GM11168 (cell line): ENCODE results near the gene ITIH3.
"Not testable (repeated sequence)": the region's sequence is repeated elsewhere in the genome, so short reads cannot be mapped to it uniquely, and the experiment has no call there.

Source experiments
- in situ Hi-C: fragments of 300-500 bp; cut with MboI; formaldehyde crosslinking; loops from one replicate; pipeline ENCODE4 v1.12.0; 2022; ENCODE audit warnings: low sequenced_read_pairs; ENCODE audit not compliant: unreplicated experiment

The ITIH3 gene, protein sequence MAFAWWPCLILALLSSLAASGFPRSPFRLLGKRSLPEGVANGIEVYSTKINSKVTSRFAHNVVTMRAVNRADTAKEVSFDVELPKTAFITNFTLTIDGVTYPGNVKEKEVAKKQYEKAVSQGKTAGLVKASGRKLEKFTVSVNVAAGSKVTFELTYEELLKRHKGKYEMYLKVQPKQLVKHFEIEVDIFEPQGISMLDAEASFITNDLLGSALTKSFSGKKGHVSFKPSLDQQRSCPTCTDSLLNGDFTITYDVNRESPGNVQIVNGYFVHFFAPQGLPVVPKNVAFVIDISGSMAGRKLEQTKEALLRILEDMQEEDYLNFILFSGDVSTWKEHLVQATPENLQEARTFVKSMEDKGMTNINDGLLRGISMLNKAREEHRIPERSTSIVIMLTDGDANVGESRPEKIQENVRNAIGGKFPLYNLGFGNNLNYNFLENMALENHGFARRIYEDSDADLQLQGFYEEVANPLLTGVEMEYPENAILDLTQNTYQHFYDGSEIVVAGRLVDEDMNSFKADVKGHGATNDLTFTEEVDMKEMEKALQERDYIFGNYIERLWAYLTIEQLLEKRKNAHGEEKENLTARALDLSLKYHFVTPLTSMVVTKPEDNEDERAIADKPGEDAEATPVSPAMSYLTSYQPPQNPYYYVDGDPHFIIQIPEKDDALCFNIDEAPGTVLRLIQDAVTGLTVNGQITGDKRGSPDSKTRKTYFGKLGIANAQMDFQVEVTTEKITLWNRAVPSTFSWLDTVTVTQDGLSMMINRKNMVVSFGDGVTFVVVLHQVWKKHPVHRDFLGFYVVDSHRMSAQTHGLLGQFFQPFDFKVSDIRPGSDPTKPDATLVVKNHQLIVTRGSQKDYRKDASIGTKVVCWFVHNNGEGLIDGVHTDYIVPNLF

DNA sequence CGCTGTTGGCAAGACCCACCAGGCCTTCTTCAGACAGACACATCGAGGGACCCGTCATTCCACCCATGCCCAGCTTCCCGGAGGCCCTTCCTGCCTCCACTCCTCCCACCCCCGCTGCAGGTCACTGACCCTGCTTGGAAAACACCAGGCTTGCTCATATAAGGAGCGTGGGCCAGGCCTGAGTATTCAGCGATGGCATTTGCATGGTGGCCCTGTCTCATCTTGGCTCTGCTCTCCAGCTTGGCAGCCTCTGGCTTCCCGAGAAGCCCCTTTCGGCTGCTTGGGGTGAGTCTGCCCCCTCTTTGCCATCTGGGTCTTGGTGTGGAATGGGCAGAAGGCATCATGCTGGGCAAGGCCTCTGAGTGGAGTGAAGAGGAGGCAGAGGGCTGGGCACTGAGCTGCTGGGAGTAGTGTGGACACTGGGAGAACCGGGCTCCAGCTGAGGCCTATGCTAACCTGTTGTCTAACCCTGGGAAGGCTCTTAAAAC lies at the start of gene ITIH3:
Gene ITIH3, plus strand, starts transcription at position 185 of the 488 bp plus-strand sequence. Its CDS starts 8 bp downstream, at position 193.
- in situ Hi-C loops, result no loop called here

DNA sequence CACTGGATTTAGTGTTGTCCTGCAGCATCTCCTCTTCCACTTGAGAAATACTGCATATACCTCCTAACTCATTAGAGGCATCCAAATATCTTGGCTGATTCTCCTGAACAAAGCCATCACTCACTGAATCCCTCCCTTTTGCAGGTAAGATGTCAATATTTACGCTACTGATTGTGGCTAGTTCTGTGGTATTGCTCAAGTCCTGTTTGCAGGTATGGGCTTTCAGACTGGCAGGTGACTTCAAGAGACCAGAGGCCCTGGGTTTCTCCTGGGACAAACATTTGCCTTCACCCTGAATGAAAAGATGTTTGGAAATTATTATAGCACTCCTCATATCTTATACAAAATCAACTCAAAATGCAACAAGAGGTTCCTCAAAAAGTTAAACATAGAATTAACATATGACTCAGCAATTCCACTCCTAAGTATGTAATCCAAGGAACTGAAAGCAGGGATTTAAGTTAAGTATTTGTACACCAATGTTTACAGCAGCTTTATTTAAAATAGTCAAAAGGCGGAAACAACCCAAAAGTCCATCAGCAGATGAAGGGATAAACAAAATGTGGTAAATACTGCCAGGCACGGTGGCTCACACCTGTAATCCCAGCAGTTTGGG lies 42.4 kb upstream of the ITIH3 start:
- in situ Hi-C loops, result no loop called here

DNA sequence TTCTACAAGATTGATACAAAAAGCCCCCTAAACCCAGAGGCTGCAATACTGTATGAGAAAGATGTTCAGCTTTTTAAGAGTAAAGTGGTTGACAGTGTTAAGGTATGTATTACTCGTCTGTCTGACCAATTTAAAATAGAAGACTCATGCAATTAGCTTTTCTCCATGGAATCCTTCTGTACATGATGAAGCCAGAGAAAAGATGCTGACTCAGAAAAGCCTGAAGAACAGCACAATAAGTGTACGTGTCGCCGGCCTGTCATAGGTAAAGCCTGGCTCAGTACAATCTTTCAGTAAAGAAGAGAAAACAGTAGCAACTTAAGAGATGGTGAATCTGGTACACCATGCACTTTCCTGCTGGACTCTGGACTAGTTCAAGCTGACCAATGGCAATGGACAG lies 40.2 kb upstream of the ITIH3 start:
- in situ Hi-C loops, result no loop called here

DNA sequence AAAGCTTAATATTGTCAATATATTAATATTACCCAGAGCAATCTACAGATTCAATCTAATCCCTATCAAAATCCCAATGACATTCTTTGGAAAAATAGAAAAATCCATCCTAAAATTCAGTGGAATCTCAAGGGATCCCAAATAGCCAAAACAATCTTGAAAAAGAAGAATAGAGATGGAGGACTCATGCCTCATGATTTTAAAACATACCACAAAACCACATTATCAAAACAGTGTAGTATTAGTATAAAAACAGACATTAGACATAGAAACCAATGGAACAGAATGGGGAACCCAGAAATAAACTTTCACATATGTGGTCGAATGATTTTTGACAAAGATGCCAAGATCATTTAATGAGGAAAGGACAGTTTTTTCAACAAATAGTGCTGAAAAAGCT lies 38.5 kb upstream of the ITIH3 start:
- in situ Hi-C loops, result no loop called here

DNA sequence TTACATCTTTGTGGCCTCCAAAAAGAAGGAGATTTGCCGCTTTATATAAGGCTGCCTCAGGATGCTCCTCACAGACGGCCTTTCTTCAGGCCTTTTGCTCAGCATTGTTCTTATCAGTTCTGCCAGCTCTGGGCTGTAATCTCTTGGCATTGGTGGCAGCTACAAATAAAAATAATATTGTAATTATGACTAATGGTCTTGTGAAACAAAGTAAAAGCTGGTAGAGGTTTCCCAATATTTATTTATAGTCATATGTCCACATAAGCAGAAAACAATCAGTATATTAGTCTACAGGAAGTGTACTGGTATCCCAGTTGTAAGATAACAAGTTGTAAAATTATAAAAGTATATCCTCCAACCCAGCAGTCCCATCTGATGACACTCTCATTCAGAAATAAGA lies 31.1 kb upstream of the ITIH3 start:
- in situ Hi-C loops, result no loop called here

DNA sequence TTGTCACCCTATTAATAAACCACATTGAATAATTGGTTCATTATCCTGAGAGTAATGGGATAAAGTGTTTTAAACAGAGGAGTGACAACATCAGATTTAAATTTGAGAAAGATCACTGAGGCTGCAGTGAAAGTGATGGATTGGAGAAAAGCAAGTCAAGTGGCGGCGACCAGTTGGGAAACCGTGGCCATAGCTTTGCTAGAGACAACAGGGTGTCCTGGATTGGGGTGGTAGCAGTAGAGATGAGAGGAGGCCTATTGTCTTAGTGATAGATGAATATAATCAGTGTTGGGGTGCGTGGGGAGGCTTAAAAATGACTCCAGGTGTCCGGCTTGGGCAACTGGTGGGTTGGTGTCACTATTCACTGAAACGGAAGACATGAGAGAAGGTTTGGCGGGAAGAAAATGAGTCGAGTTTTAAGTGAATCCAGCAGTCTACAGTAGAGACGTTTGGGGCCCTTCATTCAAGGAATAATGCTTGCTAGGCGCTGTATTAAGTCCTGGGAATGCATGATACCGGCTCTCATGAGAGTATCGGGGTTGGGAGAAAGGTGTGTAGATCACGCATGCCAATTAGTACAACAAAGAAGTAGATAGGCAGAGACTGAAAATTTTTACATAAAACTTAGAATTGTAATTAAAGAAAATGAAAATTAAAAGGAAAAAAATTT lies 24.7 kb upstream of the ITIH3 start:
- in situ Hi-C loops, result no loop called here

DNA sequence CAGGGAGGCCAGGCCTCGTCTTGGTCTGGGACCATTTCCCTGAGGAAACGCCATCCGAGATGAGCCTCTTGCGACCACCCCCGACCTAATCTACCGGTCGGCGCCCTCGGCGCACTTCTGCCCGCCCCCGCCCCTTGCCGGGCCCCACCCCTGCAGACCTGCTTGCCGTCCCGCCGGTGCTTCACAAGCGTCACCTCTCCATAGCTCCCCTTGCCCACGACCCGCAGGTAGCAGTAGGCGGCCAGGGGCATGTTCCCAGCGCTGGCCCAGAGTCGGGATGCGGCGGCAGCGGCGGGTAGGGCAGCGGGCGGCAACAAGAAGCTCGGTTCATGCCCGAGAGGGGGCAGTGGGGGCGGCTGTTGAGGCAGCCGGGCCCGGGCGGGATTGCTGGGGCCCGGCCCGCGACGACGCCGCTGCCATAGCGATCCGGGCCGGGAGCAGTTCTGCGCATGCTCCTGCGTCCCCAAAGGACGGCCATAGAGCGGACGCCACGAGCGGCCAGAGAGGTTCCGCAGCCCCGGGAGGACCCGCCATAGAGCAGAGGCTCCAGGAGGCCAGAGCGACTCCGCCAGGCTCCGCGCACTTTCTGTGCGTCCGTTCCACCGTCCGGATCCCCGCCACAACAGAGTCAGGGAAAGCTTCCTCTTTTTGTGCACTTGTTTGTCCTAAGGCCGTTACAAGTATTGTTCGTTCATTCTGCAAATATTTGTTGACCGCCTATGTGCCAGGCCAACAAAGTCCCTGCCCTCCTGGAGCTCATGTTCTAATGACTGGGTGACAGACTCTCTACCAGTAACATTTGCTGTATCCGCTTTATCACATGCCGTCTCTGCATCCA lies 23.9 kb upstream of the ITIH3 start, which contains the start of gene NEK4:
Gene NEK4, minus strand, starts transcription at position 445 of the 838 bp plus-strand sequence. Its CDS starts 194 bp downstream, at position 251.
- in situ Hi-C loops, result no loop called here

DNA sequence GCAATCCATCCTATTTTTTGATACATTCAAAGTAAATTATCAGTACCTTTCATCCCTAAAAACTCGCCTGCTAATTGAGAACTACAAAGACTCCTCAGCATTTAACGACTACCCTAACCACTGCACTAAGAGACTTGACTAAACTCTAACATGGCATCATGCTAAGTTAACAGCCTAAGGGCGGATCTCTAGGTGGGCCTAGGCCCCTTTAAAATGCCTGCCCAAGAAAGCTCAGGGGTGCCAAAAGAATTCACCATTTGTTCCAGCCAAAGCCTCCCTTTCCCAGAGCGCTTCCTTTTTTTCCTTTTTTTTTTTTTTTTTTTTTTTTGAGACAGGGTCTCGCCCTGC lies 23.3 kb upstream of the ITIH3 start:
- in situ Hi-C loops, result no loop called here

DNA sequence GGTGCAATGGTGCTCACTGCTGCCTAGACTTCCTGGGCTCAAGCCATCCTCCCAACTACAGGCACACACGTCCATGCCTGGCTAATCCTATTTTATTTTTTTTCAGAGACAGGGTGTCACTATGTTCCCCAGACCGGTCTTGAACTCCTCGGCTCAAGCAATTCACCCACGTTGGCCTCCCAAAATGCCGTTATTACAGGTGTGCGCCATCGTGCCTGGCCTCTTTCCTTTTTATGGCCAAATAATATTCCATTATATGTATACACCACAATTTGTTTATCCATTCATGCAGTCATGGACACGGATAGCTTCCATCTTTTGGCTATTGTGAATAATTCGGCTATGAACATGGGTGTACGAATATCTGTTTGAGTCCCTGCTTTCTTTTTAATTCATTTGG lies 22.9 kb upstream of the ITIH3 start:
- in situ Hi-C loops, result no loop called here

DNA sequence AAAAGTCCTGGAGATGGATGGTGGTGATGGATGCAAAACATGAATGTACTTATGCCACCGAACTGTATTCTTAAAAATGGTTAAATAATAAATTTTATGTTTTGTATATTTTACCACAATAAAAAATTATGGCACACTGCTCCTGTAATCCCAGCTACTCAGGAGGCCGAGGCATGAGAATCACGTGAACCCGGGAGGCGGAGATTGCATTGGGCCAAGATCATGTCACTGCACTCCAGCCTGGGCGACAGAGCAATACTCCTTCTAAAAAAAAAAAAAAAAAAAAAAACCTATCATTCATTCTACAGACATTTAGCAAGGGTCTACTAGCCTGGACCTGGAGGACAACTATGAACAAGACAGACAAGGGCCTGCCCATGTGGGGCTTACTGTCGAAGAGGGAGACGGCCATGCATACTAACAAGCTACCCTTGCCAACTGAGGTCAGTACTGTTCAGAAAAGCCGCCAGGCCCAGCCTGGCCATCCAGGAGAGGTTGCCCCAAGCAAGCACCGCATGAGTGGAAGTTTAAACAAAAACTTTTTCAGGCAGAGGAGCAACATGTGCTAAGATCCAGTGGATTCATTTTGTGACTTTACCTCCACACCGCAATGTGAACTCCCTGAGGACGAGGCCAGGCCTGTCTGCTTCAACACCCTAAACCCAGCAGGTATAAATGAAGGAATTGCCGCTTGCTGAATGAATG lies 21.1 kb upstream of the ITIH3 start:
- in situ Hi-C loops, result no loop called here

DNA sequence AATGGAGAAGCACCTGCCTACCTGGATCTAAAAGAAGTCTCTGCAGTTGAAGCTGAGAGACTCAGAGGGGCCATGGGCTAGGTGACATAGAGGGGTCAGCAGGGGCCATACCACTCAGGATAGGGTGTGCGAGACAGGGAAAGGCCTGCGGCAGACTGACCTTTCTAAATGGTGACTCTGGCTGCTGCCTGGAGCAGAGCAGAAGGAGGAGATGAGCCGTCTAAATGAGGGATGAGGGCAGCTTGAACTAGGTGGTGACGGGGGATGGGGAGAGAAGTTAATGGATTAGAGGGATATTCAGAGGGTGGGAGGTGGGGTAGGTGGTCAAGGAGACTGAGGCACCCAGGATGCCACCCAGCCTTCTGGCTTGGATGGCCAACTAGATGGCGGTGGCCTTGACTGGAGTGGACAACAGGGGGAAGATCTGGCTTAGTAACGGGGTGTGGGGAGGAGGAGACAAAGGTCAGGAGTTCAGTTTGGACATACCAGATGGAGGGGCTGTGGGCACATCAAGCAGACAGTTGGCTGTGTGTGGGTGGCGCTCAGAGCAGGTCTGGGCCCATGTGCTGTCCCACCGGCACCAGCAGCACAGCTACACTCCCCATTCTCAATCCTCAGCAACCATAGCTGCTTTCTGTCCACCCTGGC lies 20.4 kb upstream of the ITIH3 start:
- in situ Hi-C loops, result no loop called here

DNA sequence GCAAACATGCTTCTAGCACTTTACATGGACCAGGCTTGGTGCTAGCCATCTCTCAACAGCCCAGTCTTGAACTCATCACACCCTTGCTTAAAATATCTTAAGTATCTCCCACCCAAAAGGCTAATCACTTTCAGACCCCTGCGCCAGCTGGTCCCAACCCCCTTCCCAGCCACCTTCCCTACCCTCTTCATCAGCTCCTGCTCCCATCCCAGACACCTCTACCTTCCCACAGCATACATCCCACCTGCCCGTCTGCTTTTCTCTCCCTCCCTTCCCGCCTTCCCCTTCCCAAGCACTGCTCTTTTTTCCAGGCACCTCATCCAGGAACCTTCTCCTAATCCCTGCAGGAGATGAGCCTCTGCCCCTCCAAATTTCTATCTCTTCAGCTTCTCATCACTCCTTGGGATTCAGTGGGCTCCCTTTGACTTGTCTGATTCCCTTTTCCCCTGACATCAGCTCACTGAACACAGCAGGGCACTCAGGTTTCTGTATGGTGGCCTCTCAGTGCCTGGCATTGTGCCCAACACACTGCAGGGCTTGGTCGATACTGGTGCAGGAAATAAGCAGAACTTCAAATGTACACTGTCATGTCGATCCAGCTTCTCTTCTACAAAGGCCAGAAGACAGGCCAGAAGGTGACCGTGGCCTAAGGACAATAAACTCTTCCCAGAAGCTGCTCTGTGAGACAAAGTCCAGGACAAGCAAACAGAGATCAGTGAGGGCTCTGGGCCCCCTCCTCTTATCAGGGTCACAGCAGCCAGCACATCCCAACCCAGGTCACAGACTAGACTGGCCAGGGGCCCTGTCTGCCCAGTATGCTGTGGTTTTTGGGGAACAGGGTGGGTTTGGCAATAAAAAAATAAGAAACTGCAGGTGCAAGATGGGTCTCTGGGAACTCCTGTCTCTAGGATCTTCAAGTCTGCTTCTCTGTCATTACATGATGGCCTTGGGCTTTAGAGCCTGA lies 19.4 kb upstream of the ITIH3 start:
- in situ Hi-C loops, result no loop called here

DNA sequence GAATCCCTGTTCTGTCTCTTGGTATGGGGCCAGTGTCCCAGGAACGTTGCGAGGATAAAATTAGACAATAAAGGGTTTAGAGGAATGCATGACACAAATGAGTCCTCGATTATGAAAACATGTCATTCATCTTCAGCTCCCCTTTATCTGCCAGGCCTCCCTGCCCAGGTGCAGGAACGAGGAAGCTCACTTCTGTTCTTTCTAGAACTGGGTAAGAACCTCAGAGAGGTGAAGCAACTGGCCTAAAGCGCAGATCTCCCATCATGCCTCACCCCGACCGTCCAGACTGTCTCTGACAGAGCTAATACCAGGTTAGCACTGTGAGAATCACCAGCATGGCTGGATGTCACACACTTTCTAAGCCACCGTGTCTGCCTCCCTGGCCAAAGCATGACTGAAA lies 18.7 kb upstream of the ITIH3 start:
- in situ Hi-C loops, result no loop called here

DNA sequence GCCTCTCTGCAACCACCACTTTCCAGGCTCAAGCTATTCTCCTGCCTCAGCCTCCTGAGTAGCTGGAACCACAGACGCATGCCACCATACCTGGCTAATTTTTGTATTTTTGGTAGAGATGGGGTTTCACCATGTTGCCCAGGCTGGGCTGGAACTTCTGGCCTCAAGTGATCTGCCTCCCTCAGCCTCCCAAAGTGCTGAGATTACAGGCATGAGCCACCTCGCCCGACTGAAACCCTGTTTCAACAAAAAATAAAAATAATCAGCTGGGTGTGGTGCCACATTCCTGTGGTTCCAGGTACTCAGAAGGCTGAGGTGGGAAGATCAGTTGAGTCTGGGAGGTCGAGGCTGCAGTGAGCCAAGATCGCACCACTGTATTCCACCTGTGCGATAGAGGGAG lies 18.1 kb upstream of the ITIH3 start:
- in situ Hi-C loops, result not testable (repeated sequence)

DNA sequence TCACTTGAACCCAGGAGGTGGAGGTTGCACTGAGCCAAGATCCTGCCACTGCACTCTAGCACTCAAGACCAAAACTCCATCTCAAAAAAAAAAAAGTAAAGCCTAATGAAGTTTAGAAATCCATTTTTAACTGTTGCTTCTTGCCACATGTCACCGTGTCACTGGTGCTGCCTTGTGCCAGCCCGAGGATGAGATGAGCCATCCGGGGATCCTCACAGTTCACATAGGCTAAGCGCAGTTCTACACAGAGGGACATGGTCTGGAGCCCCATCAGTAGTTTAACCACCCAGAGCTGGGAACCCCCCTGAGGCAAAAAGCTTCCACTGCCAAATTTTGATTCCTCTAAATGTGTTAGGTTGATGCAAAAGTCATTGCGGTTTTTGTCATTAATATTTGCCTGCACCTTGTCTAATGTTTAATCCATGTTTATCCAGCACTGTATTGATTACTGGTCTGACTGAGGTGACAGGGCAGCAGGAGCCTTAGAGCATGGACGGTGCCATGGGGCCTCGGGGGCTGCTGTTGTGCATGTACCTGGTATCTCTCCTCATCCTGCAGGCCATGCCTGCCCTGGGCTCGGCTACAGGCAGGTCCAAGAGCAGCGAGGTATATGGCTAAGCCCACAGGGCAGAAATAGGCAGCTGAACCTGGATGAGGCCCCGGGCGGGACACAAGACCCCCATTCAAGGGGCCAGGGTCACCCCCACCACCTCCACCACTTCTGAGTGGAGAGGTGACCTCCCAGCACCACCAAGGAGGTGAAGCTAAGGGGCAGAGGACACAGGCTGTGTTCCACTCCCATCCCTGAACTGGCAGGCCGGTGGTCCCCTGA lies 17.3 kb upstream of the ITIH3 start, which contains the start of gene ITIH1:
Gene ITIH1, plus strand, starts transcription at position 473 of the 832 bp plus-strand sequence. Its CDS starts 17 bp downstream, at position 490.
- in situ Hi-C loops, result no loop called here
